Sigmoid colon (tissue), 4 donors: ENCODE results near the gene ZBTB7B.
"Not testable (repeated sequence)": the region's sequence is repeated elsewhere in the genome, so short reads cannot be mapped to it uniquely, and the experiment has no call there.

Source experiments
- EP300 ChIP-seq, 4 donors: sonication (generic); formaldehyde crosslinking; IDR thresholded peaks; one replicate each; pipeline ENCODE4 v1.6.1; 2017; ENCODE audit warnings: antibody characterized with exemption in 4 of 4
- POLR2A ChIP-seq, 2 donors: fragments of 450-650 bp; IDR thresholded peaks; one replicate each; pipeline ENCODE4 v1.6.1; 2016; ENCODE audit warnings: antibody characterized with exemption in 2 of 2, mild to moderate bottlenecking in 2 of 2, moderate library complexity in 2 of 2
- TF ChIP-seq, protein P1 (sequence below), 4 experiments: fragments of 450-650 bp in 3 of 4; fragments of 200-600 bp in 1 of 4; IDR thresholded peaks; one replicate each; pipeline ENCODE4 v1.5.1; 2016 to 2019; ENCODE audit warnings: antibody characterized with exemption in 4 of 4, mild to moderate bottlenecking in 3 of 4, moderate library complexity in 2 of 4

DNA sequence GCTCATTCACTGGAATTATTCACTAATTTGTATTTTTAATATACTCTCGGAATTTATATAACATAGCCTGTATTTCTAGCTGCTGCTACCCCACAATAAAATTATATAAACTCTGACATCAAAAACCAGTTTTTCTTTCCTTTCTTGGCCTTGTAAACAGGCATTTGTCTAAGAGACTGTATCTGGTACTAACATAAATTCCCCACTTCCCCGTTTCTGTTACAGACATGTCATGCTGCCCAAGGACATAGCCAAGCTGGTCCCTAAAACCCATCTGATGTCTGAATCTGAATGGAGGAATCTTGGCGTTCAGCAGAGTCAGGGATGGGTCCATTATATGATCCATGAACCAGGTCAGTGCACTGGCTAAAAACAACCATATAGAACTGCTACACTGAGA, 24.8 kb upstream of the ZBTB7B start:
- not testable (repeated sequence) for TF ChIP-seq EP300, POLR2A (IDR thresholded peaks at IDR 0.05)
- TF ChIP-seq, protein P1, sequence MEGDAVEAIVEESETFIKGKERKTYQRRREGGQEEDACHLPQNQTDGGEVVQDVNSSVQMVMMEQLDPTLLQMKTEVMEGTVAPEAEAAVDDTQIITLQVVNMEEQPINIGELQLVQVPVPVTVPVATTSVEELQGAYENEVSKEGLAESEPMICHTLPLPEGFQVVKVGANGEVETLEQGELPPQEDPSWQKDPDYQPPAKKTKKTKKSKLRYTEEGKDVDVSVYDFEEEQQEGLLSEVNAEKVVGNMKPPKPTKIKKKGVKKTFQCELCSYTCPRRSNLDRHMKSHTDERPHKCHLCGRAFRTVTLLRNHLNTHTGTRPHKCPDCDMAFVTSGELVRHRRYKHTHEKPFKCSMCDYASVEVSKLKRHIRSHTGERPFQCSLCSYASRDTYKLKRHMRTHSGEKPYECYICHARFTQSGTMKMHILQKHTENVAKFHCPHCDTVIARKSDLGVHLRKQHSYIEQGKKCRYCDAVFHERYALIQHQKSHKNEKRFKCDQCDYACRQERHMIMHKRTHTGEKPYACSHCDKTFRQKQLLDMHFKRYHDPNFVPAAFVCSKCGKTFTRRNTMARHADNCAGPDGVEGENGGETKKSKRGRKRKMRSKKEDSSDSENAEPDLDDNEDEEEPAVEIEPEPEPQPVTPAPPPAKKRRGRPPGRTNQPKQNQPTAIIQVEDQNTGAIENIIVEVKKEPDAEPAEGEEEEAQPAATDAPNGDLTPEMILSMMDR (IDR thresholded peaks at IDR 0.05) = not testable (repeated sequence)
